A673 (cell line): ENCODE results near the gene HECTD4. TPM values are rescaled to one million over a fixed set of nuclear protein-coding genes. Genes with fewer than 3 reads are reported as not detected.

ENCODE experiments used
- BruUV-seq: library from RNA; stranded (reverse); fragments of 400-500 nt; replicated peaks from 2 replicates; lab custom pipeline; 2021; lab: Mats Ljungman, UMichigan
- CTCF ChIA-PET: fragments of 300-600 bp; sonication (Branson Sonifier 250); formaldehyde crosslinking; loops from one replicate; lab custom pipeline; 2022; ENCODE audit warnings: antibody characterized with exemption; lab: Charles Lee
- POLR2A ChIA-PET: fragments of 300-600 bp; sonication (Branson Sonifier 250); formaldehyde crosslinking; loops from one replicate; lab custom pipeline; 2022; ENCODE audit warnings: antibody characterized with exemption; ENCODE audit not compliant: low non-redundant PET; lab: Charles Lee
- DNase-seq: peaks from one replicate; pipeline ENCODE4 v3.0.0-alpha.2; 2015; ENCODE audit warnings: low spot score
- H3K27ac ChIP-seq: fragments of 200-600 bp; sonication (generic); 2 replicates; pipeline ENCODE4 v1.5.1; 2016; ENCODE audit warnings: mixed run types, low read depth, mild to moderate bottlenecking, mixed read lengths, antibody characterized with exemption, low read length; ENCODE audit not compliant: poor library complexity, severe bottlenecking
- H3K27me3 ChIP-seq: fragments of 200-600 bp; sonication (generic); replicated peaks from 2 replicates; pipeline ENCODE4 v1.6.1; 2017; ENCODE audit warnings: mixed run types, low read depth, mild to moderate bottlenecking, mixed read lengths, antibody characterized with exemption, low read length; ENCODE audit not compliant: insufficient read depth, poor library complexity
- H3K36me3 ChIP-seq: fragments of 200-600 bp; sonication (generic); 2 replicates; pipeline ENCODE4 v1.6.1; 2016; ENCODE audit warnings: mixed run types, mild to moderate bottlenecking, mixed read lengths, antibody characterized with exemption, low read length; ENCODE audit not compliant: insufficient read depth, poor library complexity, severe bottlenecking
- H3K4me1 ChIP-seq: fragments of 200-600 bp; sonication (generic); 2 replicates; pipeline ENCODE4 v1.6.1; 2017; ENCODE audit warnings: mixed run types, mild to moderate bottlenecking, mixed read lengths, antibody characterized with exemption, low read length; ENCODE audit not compliant: insufficient read depth, poor library complexity, severe bottlenecking
- H3K4me3 ChIP-seq: fragments of 200-600 bp; sonication (generic); 2 replicates; pipeline ENCODE4 v1.5.1; 2016; ENCODE audit warnings: low read depth, mixed run types, mild to moderate bottlenecking, mixed read lengths, low read length; ENCODE audit not compliant: poor library complexity, severe bottlenecking
- H3K9me3 ChIP-seq: fragments of 200-600 bp; sonication (generic); 2 replicates; pipeline ENCODE4 v1.6.1; 2016; ENCODE audit warnings: mixed run types, low read depth, mild to moderate bottlenecking, mixed read lengths, antibody characterized with exemption, low read length; ENCODE audit not compliant: poor library complexity, severe bottlenecking
- EZH2 ChIP-seq: fragments of 200-600 bp; sonication (generic); IDR thresholded peaks from 2 replicates; pipeline ENCODE4 v1.6.1; 2017; ENCODE audit warnings: borderline replicate concordance, low read depth, mild to moderate bottlenecking, mixed read lengths, antibody characterized with exemption, low read length; ENCODE audit not compliant: poor library complexity, severe bottlenecking
- intact Hi-C: fragments of 100-400 bp; cut with micrococcal nuclease; formaldehyde crosslinking; loops from one replicate; pipeline ENCODE4 v1.10.0; 2022; ENCODE audit not compliant: unreplicated experiment
- total RNA-seq: library from RNA; stranded (reverse); gene quantifications from 2 replicates; pipeline ENCODE4 v1.2.3, GENCODE V29; 2021
- TF ChIP-seq, protein P1 (sequence below): fragments of 300-800, 200-600 bp; sonication (generic); conservative IDR thresholded peaks from 2 replicates; pipeline ENCODE4 v1.5.1; 2017; ENCODE audit warnings: low read depth, mild to moderate bottlenecking, antibody characterized with exemption, low read length, moderate library complexity, mixed read lengths

The HECTD4 gene
- total RNA-seq, 1 experiment from 2014 or later, result 52.1 TPM

- H3K4me3 ChIP-seq, result no peak overlapping the region
- no peak overlapping the region for H3K27ac ChIP-seq
- BruUV-seq, result no TSS peak
- H3K9me3 ChIP-seq, result no peaks in the 10 kb centered on the region
- no peaks in the 10 kb centered on the region for H3K27me3 ChIP-seq
- H3K4me1 ChIP-seq, result no peaks in the 10 kb centered on the region
- CTCF ChIA-PET, result no interaction called here
- POLR2A ChIA-PET, result no interaction called here
- no peak for DNase-seq
- TF ChIP-seq, protein P1, sequence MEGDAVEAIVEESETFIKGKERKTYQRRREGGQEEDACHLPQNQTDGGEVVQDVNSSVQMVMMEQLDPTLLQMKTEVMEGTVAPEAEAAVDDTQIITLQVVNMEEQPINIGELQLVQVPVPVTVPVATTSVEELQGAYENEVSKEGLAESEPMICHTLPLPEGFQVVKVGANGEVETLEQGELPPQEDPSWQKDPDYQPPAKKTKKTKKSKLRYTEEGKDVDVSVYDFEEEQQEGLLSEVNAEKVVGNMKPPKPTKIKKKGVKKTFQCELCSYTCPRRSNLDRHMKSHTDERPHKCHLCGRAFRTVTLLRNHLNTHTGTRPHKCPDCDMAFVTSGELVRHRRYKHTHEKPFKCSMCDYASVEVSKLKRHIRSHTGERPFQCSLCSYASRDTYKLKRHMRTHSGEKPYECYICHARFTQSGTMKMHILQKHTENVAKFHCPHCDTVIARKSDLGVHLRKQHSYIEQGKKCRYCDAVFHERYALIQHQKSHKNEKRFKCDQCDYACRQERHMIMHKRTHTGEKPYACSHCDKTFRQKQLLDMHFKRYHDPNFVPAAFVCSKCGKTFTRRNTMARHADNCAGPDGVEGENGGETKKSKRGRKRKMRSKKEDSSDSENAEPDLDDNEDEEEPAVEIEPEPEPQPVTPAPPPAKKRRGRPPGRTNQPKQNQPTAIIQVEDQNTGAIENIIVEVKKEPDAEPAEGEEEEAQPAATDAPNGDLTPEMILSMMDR, result no peak
- TF ChIP-seq EZH2, result no peak
- intact Hi-C loops, result no loop called here
- peaks cover 12% of the 10 kb centered on the region for H3K36me3 ChIP-seq
Observed at GRCh38 chr12:112216223-112216622, 166.0 kb downstream of the HECTD4 start.

DNA sequence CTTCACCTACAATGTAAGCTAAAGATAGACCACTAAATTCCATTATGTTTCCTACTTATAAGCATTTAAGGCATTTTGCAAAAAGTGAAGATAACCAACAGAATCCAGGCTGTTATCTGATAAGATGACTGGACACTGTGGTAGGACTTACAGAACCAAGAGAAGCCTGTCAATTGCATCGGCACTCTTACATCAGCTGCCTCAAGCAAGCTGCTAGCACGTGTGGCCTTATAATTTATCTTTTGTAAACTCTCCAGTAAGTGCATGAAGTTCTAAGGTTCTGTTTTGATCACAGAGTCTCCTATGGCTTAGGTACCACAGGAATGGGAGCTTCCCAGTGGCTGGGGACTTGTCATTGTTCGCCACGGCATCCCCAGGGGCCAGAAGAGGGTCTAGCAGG lies 168.2 kb downstream of the HECTD4 start:
- CTCF ChIA-PET, result no interaction called here
- Histone ChIP-seq H3K4me3 (no peak overlapping the region), H3K36me3 (peaks cover 12% of the 10 kb centered on the region), H3K27ac (no peak overlapping the region), H3K27me3 (no peaks in the 10 kb centered on the region), H3K9me3 (no peaks in the 10 kb centered on the region), H3K4me1 (peaks cover 1% of the 10 kb centered on the region)
- TF ChIP-seq, protein P1, result no peak
- no peak for TF ChIP-seq EZH2
- DNase-seq, result no peak
- intact Hi-C loops, result no loop called here
- POLR2A ChIA-PET, result no interaction called here
- BruUV-seq, result no TSS peak

GRCh38 chr12:112208301-112208910 lies 173.8 kb downstream of the HECTD4 start:
- H3K9me3 ChIP-seq, result no peaks in the 10 kb centered on the region
- POLR2A ChIA-PET, result no interaction called here
- peaks cover 17% of the 10 kb centered on the region for H3K36me3 ChIP-seq
- H3K4me3 ChIP-seq, result no peak overlapping the region
- intact Hi-C loops, result no loop called here
- H3K27ac ChIP-seq, result no peak overlapping the region
- CTCF ChIA-PET, result interaction anchor here (0.6 kb wide), 3 partner anchors 15 to 206 kb away, joined by 3 to 5 read pairs (median 5); no protein-coding TSS in a partner anchor
- H3K4me1 ChIP-seq, result peaks cover 4% of the 10 kb centered on the region
- no peaks in the 10 kb centered on the region for H3K27me3 ChIP-seq
- DNase-seq, result no peak
- TF ChIP-seq EZH2, result no peak
- TF ChIP-seq, protein P1, result no peak
- no TSS peak for BruUV-seq
